HG03432 (cell line): Measurements from ENCODE around the gene USB1.
"Not testable (repeated sequence)": the region's sequence is repeated elsewhere in the genome, so short reads cannot be mapped to it uniquely, and the experiment has no call there.

Experiments used
- ATAC-seq: cut with Tn5 transposase; IDR thresholded peaks from one replicate; pipeline ENCODE4 v1.9.1; 2021; ENCODE audit warnings: mild to moderate bottlenecking, moderate library complexity; ENCODE audit not compliant: unreplicated experiment

USB1 gene

GRCh38 chr16:57969451-57970123, 31.6 kb upstream of the USB1 start:
- ATAC-seq = no peak

GRCh38 chr16:57970319-57970718, 30.9 kb upstream of the USB1 start:
- no peak for ATAC-seq

- ATAC-seq = no peak
Measured at GRCh38 chr16:57970970-57971369, 30.2 kb upstream of the USB1 start, which contains the start of gene CNGB1. CNGB1 (minus strand) TSS chr16:57971128; CDS start chr16:57967286, 3,842 bp downstream.

- no peak for ATAC-seq
Measured at GRCh38 chr16:57971848-57972247, 29.4 kb upstream of the USB1 start.

- no peak for ATAC-seq
Measured at GRCh38 chr16:57972306-57972705, 28.9 kb upstream of the USB1 start.

- ATAC-seq = no peak
Measured at GRCh38 chr16:57976331-57976796, 24.8 kb upstream of the USB1 start.

GRCh38 chr16:57977418-57978069, 23.7 kb upstream of the USB1 start:
- ATAC-seq = no peak

GRCh38 chr16:57978070-57978465, 23.1 kb upstream of the USB1 start:
- not testable (repeated sequence) for ATAC-seq

GRCh38 chr16:57979006-57979585, 22.1 kb upstream of the USB1 start:
- ATAC-seq = no peak

GRCh38 chr16:57981636-57982035, 19.6 kb upstream of the USB1 start:
- ATAC-seq = no peak

GRCh38 chr16:57982385-57982784, 18.8 kb upstream of the USB1 start:
- no peak for ATAC-seq

- ATAC-seq = peak; percentile 65
Measured at GRCh38 chr16:57984443-57985203, 16.6 kb upstream of the USB1 start.

GRCh38 chr16:57985204-57986181, 15.7 kb upstream of the USB1 start:
- ATAC-seq = peak; percentile 20

- ATAC-seq = no peak
Measured at GRCh38 chr16:57986196-57986595, 15.0 kb upstream of the USB1 start.

GRCh38 chr16:57987441-57988177, 13.6 kb upstream of the USB1 start:
- no peak for ATAC-seq

GRCh38 chr16:57988929-57989328, 12.3 kb upstream of the USB1 start:
- ATAC-seq = no peak

- ATAC-seq = no peak
Measured at GRCh38 chr16:57991551-57992059, 9.6 kb upstream of the USB1 start.

GRCh38 chr16:57992084-57992483, 9.1 kb upstream of the USB1 start:
- no peak for ATAC-seq

GRCh38 chr16:57993438-57993837, 7.8 kb upstream of the USB1 start:
- ATAC-seq = no peak
